T-helper 22 cell (primary cell): ENCODE results near the gene TPPP.
A peak's percentile ranks its signal among the peaks of the same experiment; 100 is the strongest.
"Not testable (repeated sequence)": the region's sequence is repeated elsewhere in the genome, so short reads cannot be mapped to it uniquely, and the experiment has no call there.

ENCODE experiments used
- DNase-seq: peaks from one replicate; pipeline ENCODE4 v3.0.0-alpha.2; 2020; ENCODE audit warnings: low read depth

TPPP gene

GRCh38 chr5:693271-694041 is at the start of gene TPPP:
TSS of gene TPPP (minus strand) at chr5:693352. CDS start at chr5:678060, 15,292 bp downstream.
- peak; percentile 71 for DNase-seq

DNA sequence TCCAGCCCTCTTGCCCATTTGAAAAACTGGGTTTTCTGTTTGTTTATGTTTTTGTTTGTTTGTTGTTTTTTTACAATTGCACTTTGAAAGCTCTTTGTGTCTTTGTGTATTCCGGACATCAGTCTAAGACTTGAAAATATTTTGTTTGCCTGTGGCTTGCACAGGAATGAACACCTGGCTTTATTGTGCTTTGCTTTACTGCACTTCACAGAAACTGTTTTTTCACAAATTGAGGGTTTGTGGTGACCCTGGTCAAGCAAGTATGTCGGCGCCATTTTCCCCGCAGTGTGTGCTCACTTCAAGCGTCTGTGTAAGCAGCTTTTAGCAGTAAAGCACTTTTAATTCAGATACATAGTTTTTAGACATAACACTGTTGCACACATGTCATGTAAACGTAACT is 49.1 kb upstream of the TPPP start:
- DNase-seq: not testable (repeated sequence)

- not testable (repeated sequence) for DNase-seq
These were observed 41.0 kb upstream of the TPPP start for GRCh38 chr5:734145-734544.

DNA sequence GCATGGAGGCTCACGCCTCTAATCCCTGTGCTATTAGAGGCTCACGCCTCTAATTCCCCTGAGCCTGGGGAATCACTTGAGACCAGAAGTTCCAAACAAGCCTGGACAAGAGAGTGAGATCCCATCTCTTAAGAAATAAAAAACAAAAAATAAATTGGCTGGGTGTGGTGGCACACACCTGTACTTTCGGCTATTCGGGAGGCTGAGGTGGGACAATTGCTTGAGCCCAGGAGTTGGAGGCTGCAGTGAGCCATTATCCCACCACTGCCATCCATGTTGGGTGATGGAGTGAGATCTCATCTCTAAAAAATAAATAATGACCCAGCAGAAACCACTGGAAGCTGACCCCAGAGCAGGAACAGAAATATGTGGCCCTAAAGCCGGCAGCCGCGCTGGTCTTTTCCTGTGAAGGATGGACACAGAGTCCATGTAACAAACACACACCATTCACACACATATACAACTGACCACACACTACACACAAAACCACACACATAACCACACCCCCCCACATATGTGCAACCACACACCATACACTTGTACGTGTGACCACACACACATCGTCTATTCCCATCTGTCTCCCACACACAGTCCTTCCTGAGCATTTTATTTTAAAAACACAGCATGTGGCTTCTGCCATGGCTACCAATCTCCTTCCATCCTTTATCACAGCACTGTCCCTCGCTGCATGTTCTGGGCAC is 39.8 kb upstream of the TPPP start:
- DNase-seq: not testable (repeated sequence)

DNA sequence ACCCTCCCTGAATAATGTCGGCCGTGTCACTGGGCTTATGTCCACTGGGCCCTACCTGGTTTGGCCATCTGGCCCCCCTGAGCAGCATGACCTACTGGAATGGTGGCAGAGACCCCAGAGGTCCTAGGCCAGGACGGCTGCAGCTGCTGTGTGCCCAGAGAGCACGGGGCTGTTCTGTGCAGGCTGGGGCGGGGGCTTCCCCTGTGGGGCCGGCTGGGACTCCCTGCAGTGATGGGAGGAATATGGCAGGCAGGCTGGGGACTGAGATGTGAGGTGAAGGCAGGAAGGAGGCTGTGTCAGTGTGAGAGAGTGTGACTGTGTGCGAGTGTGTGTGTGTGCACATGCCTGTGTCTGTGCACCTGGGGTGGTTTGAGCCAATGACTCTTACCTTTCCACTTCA is 36.1 kb upstream of the TPPP start:
- DNase-seq: not testable (repeated sequence)

DNA sequence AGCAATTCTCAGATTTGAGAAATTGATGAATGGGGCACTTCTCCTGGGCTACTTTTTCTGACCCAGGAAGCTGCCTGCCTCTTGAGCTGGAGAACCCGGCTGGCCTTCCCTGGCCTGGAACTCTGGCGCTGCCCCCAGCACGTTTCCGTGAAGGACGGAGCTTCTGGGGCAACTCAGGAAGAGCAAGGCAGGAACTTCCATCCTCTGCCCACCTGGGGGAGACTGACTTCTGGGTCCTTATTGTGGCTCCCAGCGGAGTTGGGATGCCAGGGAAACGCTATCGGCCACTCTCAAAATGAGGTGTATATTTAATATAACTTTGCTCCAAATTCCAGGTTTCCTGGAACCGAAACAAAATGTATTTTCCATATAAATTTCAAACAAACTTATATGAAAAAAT is 33.9 kb upstream of the TPPP start:
- not testable (repeated sequence) for DNase-seq

GRCh38 chr5:723865-724264 is 30.7 kb upstream of the TPPP start:
- DNase-seq: not testable (repeated sequence)

GRCh38 chr5:723309-723708 is 30.2 kb upstream of the TPPP start:
- not testable (repeated sequence) for DNase-seq

DNA sequence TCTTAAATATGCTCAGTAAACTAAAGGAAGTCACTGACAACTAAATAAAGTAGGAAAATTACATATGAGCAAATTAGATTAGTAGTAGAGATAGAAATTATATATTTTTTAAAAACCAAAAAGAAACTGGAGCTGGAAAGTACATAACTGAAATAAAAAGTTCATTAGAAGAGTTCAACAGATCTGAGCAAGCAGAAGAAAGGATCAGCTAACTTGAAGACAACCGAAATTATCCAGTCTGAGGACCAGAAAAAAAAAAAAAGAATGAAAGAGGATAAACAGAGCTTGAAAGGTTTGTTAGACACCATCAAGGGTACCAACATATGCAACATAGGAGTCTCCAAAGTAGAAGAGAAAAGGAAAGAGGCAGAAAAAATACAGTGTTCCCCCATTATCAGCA is 26.2 kb upstream of the TPPP start:
- DNase-seq: not testable (repeated sequence)

DNA sequence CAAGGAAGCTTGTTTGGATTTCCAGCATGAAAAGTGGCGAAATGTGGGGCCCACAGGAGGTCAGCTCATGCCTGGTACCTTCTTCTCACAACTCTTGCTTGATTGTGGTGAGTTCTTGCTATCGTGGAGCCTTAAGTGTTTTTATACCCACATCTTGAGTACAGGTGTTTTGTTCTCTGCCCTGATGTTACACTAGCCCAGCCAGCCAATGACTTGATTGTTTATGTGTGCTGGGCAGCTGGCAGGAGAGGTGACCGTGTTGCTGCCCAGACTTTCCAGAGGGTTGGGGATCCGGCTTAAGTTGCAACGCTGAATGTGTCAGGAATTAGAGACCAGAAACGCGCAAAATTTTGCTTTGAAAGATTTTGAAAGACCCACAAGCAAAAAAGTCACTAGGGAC is 24.0 kb upstream of the TPPP start:
- no peak for DNase-seq

GRCh38 chr5:716740-717139 is 23.6 kb upstream of the TPPP start:
- not testable (repeated sequence) for DNase-seq

DNA sequence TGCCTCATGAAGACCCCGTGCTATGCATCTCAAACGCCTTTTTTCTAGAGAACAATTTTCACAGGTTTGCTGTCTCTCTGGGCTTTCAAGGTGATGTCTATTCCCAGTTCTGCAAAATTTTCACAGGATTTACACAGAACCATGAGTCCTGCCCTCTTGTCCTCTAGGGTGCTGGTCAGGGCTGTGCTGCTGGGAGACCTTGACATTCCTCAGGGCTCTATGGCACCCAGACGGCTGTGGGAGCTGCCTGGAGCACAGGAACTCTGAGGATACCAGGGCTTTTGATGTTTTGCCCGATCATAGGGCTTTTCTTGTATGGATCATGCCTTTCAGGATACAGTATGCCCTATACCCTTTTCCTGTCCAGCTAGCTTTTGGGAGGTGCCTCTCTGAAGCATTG is 22.5 kb upstream of the TPPP start:
- DNase-seq: not testable (repeated sequence)

GRCh38 chr5:714215-715118 is 21.3 kb upstream of the TPPP start:
- not testable (repeated sequence) for DNase-seq

- not testable (repeated sequence) for DNase-seq
These were observed 20.5 kb upstream of the TPPP start for GRCh38 chr5:713686-714085.

DNA sequence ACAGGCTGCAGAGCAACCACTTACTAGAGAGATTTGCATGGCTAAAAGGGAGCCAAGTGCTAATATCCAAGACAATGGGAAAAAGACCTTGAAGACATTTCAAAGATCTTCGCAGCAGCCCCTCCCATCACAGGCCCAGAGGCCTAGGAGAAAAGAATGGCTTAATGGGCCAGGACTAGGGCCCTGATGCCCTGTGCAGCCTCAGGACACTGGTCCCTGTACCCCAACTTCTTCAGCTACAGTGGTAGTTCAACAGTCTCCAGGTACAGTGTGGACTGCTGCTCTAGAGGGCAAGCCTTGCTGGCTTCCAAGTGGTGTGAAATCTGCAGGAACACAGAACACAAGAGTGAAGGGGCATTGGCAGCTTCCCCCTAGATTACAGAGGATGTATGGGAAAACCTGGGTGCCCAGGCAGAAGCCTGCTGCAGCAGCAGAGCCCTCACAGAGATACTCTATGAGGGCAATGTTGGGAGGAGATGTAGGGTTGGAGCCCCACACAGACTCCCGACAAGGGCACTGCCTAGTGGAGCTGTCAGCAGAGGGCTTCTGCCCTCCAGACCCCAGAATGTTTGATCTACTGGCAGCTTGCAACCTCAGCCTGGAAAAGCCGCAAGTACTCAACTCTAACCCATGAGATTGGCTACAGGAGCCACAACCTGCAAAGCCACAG is 15.8 kb upstream of the TPPP start:
- not testable (repeated sequence) for DNase-seq

DNA sequence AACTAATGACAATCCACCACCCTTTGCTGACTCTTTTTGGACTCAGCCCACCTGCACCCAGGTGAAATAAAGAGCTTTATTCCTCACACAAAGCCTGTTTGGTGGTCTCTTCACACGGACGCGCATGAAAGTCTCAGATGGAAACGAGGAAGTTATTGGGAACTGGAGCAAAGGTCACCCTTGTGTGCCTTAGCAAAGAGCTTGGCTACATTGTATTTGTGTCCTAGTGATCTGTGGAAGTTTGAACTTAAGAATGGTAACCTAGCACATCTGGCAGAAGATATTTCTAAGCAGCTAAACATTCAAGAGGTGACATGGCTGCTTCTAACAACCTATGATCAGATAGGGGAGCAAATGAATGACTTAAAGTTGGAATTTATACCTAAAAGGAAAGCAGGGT is 15.2 kb upstream of the TPPP start:
- DNase-seq: not testable (repeated sequence)

- DNase-seq: not testable (repeated sequence)
These were observed 13.0 kb upstream of the TPPP start for GRCh38 chr5:706127-706526.

- not testable (repeated sequence) for DNase-seq
These were observed 3.9 kb upstream of the TPPP start for GRCh38 chr5:696753-697702.

DNA sequence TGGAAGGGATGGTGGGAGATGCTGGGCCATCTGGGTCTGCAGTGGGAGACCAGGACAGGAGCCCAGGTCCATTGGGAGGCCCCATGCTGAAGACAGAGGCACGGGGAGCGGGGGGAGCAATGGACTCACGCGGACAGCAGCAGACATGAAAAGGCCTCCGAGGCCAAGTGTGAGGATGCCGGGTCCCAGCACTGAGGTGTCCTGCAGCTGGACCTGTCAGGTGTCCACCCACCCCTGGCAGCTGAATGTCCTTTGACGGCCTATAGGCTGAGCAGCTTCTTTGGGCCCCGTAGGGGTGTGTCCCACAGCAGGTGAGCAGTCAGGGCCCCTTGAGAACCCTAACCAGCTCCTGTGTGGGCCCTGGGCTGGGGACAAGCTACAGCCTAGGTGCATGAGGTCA is 3.0 kb upstream of the TPPP start:
- DNase-seq: not testable (repeated sequence)

GRCh38 chr5:695475-695874 is 2.3 kb upstream of the TPPP start:
- DNase-seq: not testable (repeated sequence)

DNA sequence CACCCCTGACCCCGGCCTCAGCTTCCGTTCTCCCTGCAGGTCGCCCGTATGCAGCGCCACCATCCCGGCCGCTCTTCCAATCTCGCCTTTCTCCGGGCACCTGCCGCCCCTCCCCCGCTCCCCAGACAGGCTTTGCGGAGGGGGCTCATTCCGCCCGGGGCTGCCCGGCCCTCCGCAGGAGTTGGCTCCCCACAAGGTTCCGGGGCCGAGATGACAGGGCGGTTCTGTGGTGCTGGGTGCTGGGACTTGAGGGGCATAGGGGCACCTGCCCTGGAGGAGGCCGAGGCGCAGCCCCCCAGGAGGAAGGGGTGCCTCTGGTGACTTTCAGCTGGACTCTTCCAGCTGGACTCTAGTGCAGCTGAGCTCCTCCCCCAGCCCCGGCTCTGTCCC is 885 bp upstream of the TPPP start:
- not testable (repeated sequence) for DNase-seq
